22Rv1 (cell line): Measurements from ENCODE around the gene SYNGR3.

Experiments
- H3K27ac ChIP-seq: fragments of 450-650 bp; 2 replicates; pipeline ENCODE4 v1.5.1; 2017
- CTCF ChIP-seq: fragments of 450-650 bp; IDR thresholded peaks from 2 replicates; pipeline ENCODE4 v1.5.1; 2017; ENCODE audit warnings: mild to moderate bottlenecking
- ZFX ChIP-seq: fragments of 450-650 bp; IDR thresholded peaks from 2 replicates; pipeline ENCODE4 v1.6.1; 2017; ENCODE audit warnings: antibody characterized with exemption, borderline replicate concordance

Gene SYNGR3

GRCh38 chr16:2025251-2025650 is 35.5 kb downstream of the SYNGR3 start:
- no peak overlapping the region for H3K27ac ChIP-seq
- no peak for TF ChIP-seq ZFX
- no peak for TF ChIP-seq CTCF

GRCh38 chr16:2025878-2026460 is 36.2 kb downstream of the SYNGR3 start:
- 0 out of 2 replicates have a peak overlapping the region, but pooled peaks have one; percentile 80 for H3K27ac ChIP-seq
- TF ChIP-seq ZFX (no peak), CTCF (no peak)

GRCh38 chr16:2026461-2027023 is 36.8 kb downstream of the SYNGR3 start, which contains the start of gene NHERF2:
NHERF2 (plus strand) TSS chr16:2026902; CDS start chr16:2027006, 104 bp downstream.
- H3K27ac ChIP-seq, result peak within 1 kb of the TSS; percentile 80
- TF ChIP-seq ZFX, result no peak
- no peak for TF ChIP-seq CTCF

- H3K27ac ChIP-seq, result peak overlapping the region; percentile 80
- TF ChIP-seq ZFX, result no peak
- TF ChIP-seq CTCF, result peak; percentile 15; the same call in 1 of the 2 replicates
Observed at GRCh38 chr16:2027024-2028010, 37.5 kb downstream of the SYNGR3 start.

GRCh38 chr16:2028146-2028545 is 38.4 kb downstream of the SYNGR3 start:
- peak overlapping the region; percentile 80; the same call in 1 of the 2 replicates for H3K27ac ChIP-seq
- TF ChIP-seq CTCF (no peak), ZFX (no peak)

GRCh38 chr16:2028620-2029220 is 39.0 kb downstream of the SYNGR3 start:
- TF ChIP-seq CTCF (no peak), ZFX (no peak)
- no peak overlapping the region for H3K27ac ChIP-seq
